OCI-LY1 (cell line): ENCODE measurements around the gene NOP14.

Source experiments
- H2AFZ ChIP-seq: fragments of 200-600 bp; sonication (generic), shearing (Covaris generic); 2 replicates; pipeline ENCODE4 v1.6.0; 2014; ENCODE audit warnings: antibody characterized with exemption, mild to moderate bottlenecking, low read length
- H3F3A ChIP-seq: fragments of 200-600 bp; sonication (generic), shearing (Covaris generic); 2 replicates; pipeline ENCODE4 v1.6.0; 2014; ENCODE audit warnings: mild to moderate bottlenecking, antibody characterized with exemption, low read length, moderate library complexity; ENCODE audit not compliant: insufficient read depth
- H3K27ac ChIP-seq: fragments of 200-600 bp; sonication (generic); 2 replicates; pipeline ENCODE4 v1.5.1; 2014; ENCODE audit warnings: low read length, mixed run types, mild to moderate bottlenecking, low read depth; ENCODE audit not compliant: poor library complexity, severe bottlenecking
- H3K27me3 ChIP-seq: fragments of 200-600 bp; sonication (generic); 2 replicates; pipeline ENCODE4 v1.6.0; 2014; ENCODE audit warnings: antibody characterized with exemption, mild to moderate bottlenecking, low read length, moderate library complexity; ENCODE audit not compliant: insufficient read depth
- H3K36me3 ChIP-seq: fragments of 200-600 bp; sonication (generic); 2 replicates; pipeline ENCODE4 v1.6.1; 2014; ENCODE audit warnings: mild to moderate bottlenecking, antibody characterized with exemption, low read length, moderate library complexity, mixed read lengths; ENCODE audit not compliant: insufficient read depth
- H3K4me1 ChIP-seq: fragments of 200-600 bp; sonication (generic); 2 replicates; pipeline ENCODE4 v1.5.1; 2014; ENCODE audit warnings: mild to moderate bottlenecking, low read length, moderate library complexity; ENCODE audit not compliant: insufficient read depth, severe bottlenecking
- H3K4me2 ChIP-seq: fragments of 200-600 bp; sonication (generic), shearing (Covaris generic); 2 replicates; pipeline ENCODE4 v1.6.1; 2014; ENCODE audit warnings: low read length
- H3K4me3 ChIP-seq: fragments of 200-600 bp; sonication (generic); 2 replicates; pipeline ENCODE4 v1.5.1; 2014; ENCODE audit warnings: low read length, low read depth, mild to moderate bottlenecking, mixed read lengths; ENCODE audit not compliant: poor library complexity, severe bottlenecking
- H3K79me2 ChIP-seq: fragments of 200-600 bp; shearing (Covaris generic); 2 replicates; pipeline ENCODE4 v1.6.1; 2016; ENCODE audit warnings: mixed run types, low read length, mixed read lengths; ENCODE audit not compliant: insufficient read depth
- H3K9ac ChIP-seq: fragments of 200-600 bp; sonication (generic), shearing (Covaris generic); 2 replicates; pipeline ENCODE4 v1.6.1; 2014; ENCODE audit warnings: mild to moderate bottlenecking, low read length, mixed read lengths
- H3K9me2 ChIP-seq: fragments of 200-600 bp; sonication (generic), shearing (Covaris generic); 2 replicates; pipeline ENCODE4 v1.6.1; 2014; ENCODE audit warnings: low read depth, mild to moderate bottlenecking, low read length, mixed read lengths
- H3K9me3 ChIP-seq: fragments of 200-600 bp; shearing (Covaris generic); 2 replicates; pipeline ENCODE4 v1.6.1; 2014; ENCODE audit warnings: low read length, mixed read lengths
- H4K20me1 ChIP-seq: fragments of 200-600 bp; sonication (generic), shearing (Covaris generic); 2 replicates; pipeline ENCODE4 v1.6.0; 2016; ENCODE audit warnings: mild to moderate bottlenecking, low read length; ENCODE audit not compliant: insufficient read depth
- CTCF ChIP-seq: fragments of 200-600 bp; sonication (generic), shearing (Covaris generic); IDR thresholded peaks from 2 replicates; pipeline ENCODE4 v1.5.1; 2017; ENCODE audit warnings: mild to moderate bottlenecking, antibody characterized with exemption, low read length, moderate library complexity, mixed read lengths
- EZH2 ChIP-seq: fragments of 200-600 bp; sonication (generic), shearing (Covaris generic); IDR thresholded peaks from 2 replicates; pipeline ENCODE4 v1.8.0; 2017; ENCODE audit warnings: borderline replicate concordance, mixed run types, mild to moderate bottlenecking, antibody characterized with exemption, low read length, moderate library complexity, mixed read lengths

NOP14 gene

GRCh38 chr4:2964706-2965258, 1.6 kb upstream of the NOP14 start:
- H3K9me3 ChIP-seq: no peaks in the 10 kb centered on the region
- no peak for TF ChIP-seq CTCF
- no peak for TF ChIP-seq EZH2
- no peaks in the 10 kb centered on the region for H3K27me3 ChIP-seq
- H3K9ac ChIP-seq: no peak overlapping the region
- peaks cover 14% of the 10 kb centered on the region for H3K4me1 ChIP-seq
- peaks cover 3% of the 10 kb centered on the region; the same call in 1 of the 2 replicates for H3K36me3 ChIP-seq
- no peak overlapping the region for H3K4me3 ChIP-seq
- peaks cover 14% of the 10 kb centered on the region for H3K79me2 ChIP-seq
- H2AFZ ChIP-seq: no peak overlapping the region
- H3F3A ChIP-seq: no peaks in the 10 kb centered on the region
- no peaks in the 10 kb centered on the region for H3K9me2 ChIP-seq
- H3K27ac ChIP-seq: no peak overlapping the region
- H3K4me2 ChIP-seq: 0 out of 2 replicates have a peak overlapping the region, but pooled peaks have one; percentile 92
- no peaks in the 10 kb centered on the region for H4K20me1 ChIP-seq

- Histone ChIP-seq H3K4me3 (peak overlapping the region; percentile 86), H3F3A (no peaks in the 10 kb centered on the region), H3K4me2 (peak overlapping the region; percentile 92), H3K4me1 (peaks cover 14% of the 10 kb centered on the region), H4K20me1 (no peaks in the 10 kb centered on the region), H3K9ac (peak overlapping the region; percentile 64), H3K79me2 (peaks cover 14% of the 10 kb centered on the region), H3K36me3 (peaks cover 4% of the 10 kb centered on the region; the same call in 1 of the 2 replicates), H3K9me3 (no peaks in the 10 kb centered on the region), H3K27ac (no peak overlapping the region), H3K9me2 (no peaks in the 10 kb centered on the region), H3K27me3 (no peaks in the 10 kb centered on the region), H2AFZ (no peak overlapping the region)
- TF ChIP-seq CTCF: no peak
- no peak for TF ChIP-seq EZH2
These were observed 813 bp upstream of the NOP14 start for GRCh38 chr4:2963966-2964471.

GRCh38 chr4:2962614-2963174, 512 bp downstream of the NOP14 start:
- Histone ChIP-seq H3K79me2 (peaks cover 18% of the 10 kb centered on the region), H2AFZ (no peak overlapping the region), H3K4me2 (peak overlapping the region; percentile 92), H3K9me3 (no peaks in the 10 kb centered on the region), H4K20me1 (no peaks in the 10 kb centered on the region), H3F3A (no peaks in the 10 kb centered on the region), H3K27me3 (no peaks in the 10 kb centered on the region), H3K9ac (peak overlapping the region; percentile 90), H3K27ac (peak overlapping the region; percentile 74), H3K4me1 (peaks cover 14% of the 10 kb centered on the region), H3K4me3 (peak overlapping the region; percentile 86), H3K9me2 (no peaks in the 10 kb centered on the region), H3K36me3 (peaks cover 18% of the 10 kb centered on the region)
- TF ChIP-seq EZH2 (no peak), CTCF (no peak)
